IMR-90 (cell line): ENCODE measurements around the gene FGD5. TPM values are rescaled to one million over a fixed set of nuclear protein-coding genes. Genes with fewer than 3 reads are reported as not detected.

Source experiments
- ATAC-seq: fragments of 200-7000 bp; cut with Tn5 transposase; 2 replicates; pipeline ENCODE4 v1.9.1; 2020; ENCODE audit warnings: low read depth, mild to moderate bottlenecking, moderate library complexity
- BruUV-seq: library from RNA; stranded (reverse); fragments of 400-500 nt; replicated peaks from 2 replicates; lab custom pipeline; 2021; lab: Mats Ljungman, UMichigan
- CTCF ChIA-PET: fragments of 300-600 bp; formaldehyde crosslinking; extraction: SDS; loops from one replicate; lab custom pipeline; 2021; ENCODE audit warnings: antibody characterized with exemption; lab: Yijun Ruan, JAX
- POLR2A ChIA-PET: fragments of 300-600 bp; sonication (Branson Sonifier 250); formaldehyde crosslinking; loops from one replicate; lab custom pipeline; 2022; ENCODE audit warnings: antibody characterized with exemption; ENCODE audit not compliant: unreplicated experiment; lab: Charles Lee
- DNase-seq: peaks from one replicate; pipeline ENCODE4 v3.0.0; 2013
- H2AFZ ChIP-seq: replicated peaks from 2 replicates; pipeline ENCODE3; 2013; ENCODE audit warnings: low read length, mild to moderate bottlenecking; ENCODE audit not compliant: poor library complexity
- H2AK5ac ChIP-seq: 2 replicates; pipeline ENCODE4 v1.6.1; 2013; ENCODE audit warnings: low read depth, low read length, inconsistent platforms
- H2AK9ac ChIP-seq: replicated peaks from 2 replicates; pipeline ENCODE3; 2013; ENCODE audit warnings: mild to moderate bottlenecking, low read depth, low read length, moderate library complexity; ENCODE audit not compliant: poor library complexity
- H2BK120ac ChIP-seq: 2 replicates; pipeline ENCODE4 v1.6.1; 2013; ENCODE audit warnings: low read depth, low read length, inconsistent platforms
- H2BK15ac ChIP-seq: 3 replicates; pipeline ENCODE4 v1.6.1; 2013; ENCODE audit warnings: low read depth, low read length, inconsistent platforms
- H2BK20ac ChIP-seq: 2 replicates; pipeline ENCODE4 v1.6.1; 2013; ENCODE audit warnings: low read depth, mild to moderate bottlenecking, inconsistent platforms, low read length, moderate library complexity
- H2BK5ac ChIP-seq: 2 replicates; pipeline ENCODE4 v1.6.1; 2013; ENCODE audit warnings: mild to moderate bottlenecking, low read depth, low read length, inconsistent platforms; ENCODE audit not compliant: poor library complexity, severe bottlenecking
- H3K14ac ChIP-seq: replicated peaks from 2 replicates; pipeline ENCODE4 v1.6.1; 2013; ENCODE audit warnings: low read depth, low read length, inconsistent platforms
- H3K18ac ChIP-seq: 2 replicates; pipeline ENCODE4 v1.6.1; 2013; ENCODE audit warnings: low read depth, low read length, control low read depth
- H3K23ac ChIP-seq: 2 replicates; pipeline ENCODE4 v1.6.1; 2013; ENCODE audit warnings: low read depth, low read length, inconsistent platforms
- H3K27ac ChIP-seq: 2 replicates; pipeline ENCODE4 v1.5.1; 2013; ENCODE audit warnings: mild to moderate bottlenecking, control low read depth, low read length; ENCODE audit not compliant: insufficient read depth
- H3K27me3 ChIP-seq: 2 replicates; pipeline ENCODE4 v1.6.1; 2013; ENCODE audit warnings: low read length; ENCODE audit not compliant: control insufficient read depth, insufficient read depth
- H3K36me3 ChIP-seq: 2 replicates; pipeline ENCODE4 v1.6.1; 2013; ENCODE audit warnings: low read length, mixed read lengths; ENCODE audit not compliant: control insufficient read depth, insufficient read depth
- H3K4ac ChIP-seq: 2 replicates; pipeline ENCODE4 v1.6.1; 2013; ENCODE audit warnings: low read depth, low read length, inconsistent platforms
- H3K4me1 ChIP-seq: 2 replicates; pipeline ENCODE4 v1.6.1; 2013; ENCODE audit warnings: low read length, mixed read lengths; ENCODE audit not compliant: control insufficient read depth, insufficient read depth
- H3K4me2 ChIP-seq: 2 replicates; pipeline ENCODE4 v1.6.1; 2013; ENCODE audit warnings: low read depth, mild to moderate bottlenecking, control low read depth, low read length, moderate library complexity
- H3K4me3 ChIP-seq: 2 replicates; pipeline ENCODE4 v1.5.1; 2013; ENCODE audit warnings: low read depth, mild to moderate bottlenecking, control low read depth, low read length, moderate library complexity; ENCODE audit not compliant: insufficient read depth
- H3K56ac ChIP-seq: 2 replicates; pipeline ENCODE4 v1.6.1; 2013; ENCODE audit warnings: low read length, inconsistent platforms; ENCODE audit not compliant: insufficient read depth; ENCODE audit errors: extremely low read depth
- H3K79me1 ChIP-seq, 2 experiments: 2 replicates each; pipeline ENCODE4 v1.6.1; 2013; ENCODE audit warnings: low read length in 2 of 2, inconsistent platforms in 1 of 2, low read depth in 1 of 2
- H3K9ac ChIP-seq: 2 replicates; pipeline ENCODE4 v1.6.1; 2013; ENCODE audit warnings: low read depth, low read length, control low read depth
- H3K9me1 ChIP-seq: 2 replicates; pipeline ENCODE4 v1.6.1; 2013; ENCODE audit warnings: low read length, inconsistent platforms; ENCODE audit not compliant: insufficient read depth
- H3K9me3 ChIP-seq: 2 replicates; pipeline ENCODE4 v1.6.1; 2013; ENCODE audit warnings: low read length; ENCODE audit not compliant: control insufficient read depth, insufficient read depth
- H4K20me1 ChIP-seq: 2 replicates; pipeline ENCODE4 v1.6.1; 2013; ENCODE audit warnings: low read length, inconsistent platforms; ENCODE audit not compliant: insufficient read depth
- H4K5ac ChIP-seq: 2 replicates; pipeline ENCODE4 v1.6.1; 2013; ENCODE audit warnings: mild to moderate bottlenecking, low read depth, low read length, control low read depth
- H4K8ac ChIP-seq, 2 experiments: 2 replicates each; pipeline ENCODE4 v1.6.1; 2013; ENCODE audit warnings: low read depth in 2 of 2, low read length in 2 of 2, control low read depth in 1 of 2, inconsistent platforms in 1 of 2
- H4K91ac ChIP-seq: 2 replicates; pipeline ENCODE4 v1.6.1; 2013; ENCODE audit warnings: low read depth, low read length, inconsistent platforms; ENCODE audit not compliant: insufficient read depth
- BHLHE40 ChIP-seq: fragments of 150-350 bp; IDR thresholded peaks from 2 replicates; pipeline ENCODE4 v1.6.1; 2016; ENCODE audit warnings: mild to moderate bottlenecking, low read depth, low read length
- CEBPB ChIP-seq: IDR thresholded peaks from 2 replicates; pipeline ENCODE4 v1.6.1; 2012; ENCODE audit warnings: low read depth, low read length, improper control_type of control experiment
- CHD1 ChIP-seq: IDR thresholded peaks from 2 replicates; pipeline ENCODE4 v1.6.1; 2012; ENCODE audit warnings: low read depth, low read length, improper control_type of control experiment
- FOS ChIP-seq: fragments of 150-350 bp; IDR thresholded peaks from 2 replicates; pipeline ENCODE4 v1.6.1; 2016; ENCODE audit warnings: low read depth, low read length
- MAFK ChIP-seq: IDR thresholded peaks from 2 replicates; pipeline ENCODE4 v1.6.1; 2012; ENCODE audit warnings: low read depth, low read length, improper control_type of control experiment
- MAZ ChIP-seq: IDR thresholded peaks from 2 replicates; pipeline ENCODE4 v1.6.1; 2012; ENCODE audit warnings: low read depth, mild to moderate bottlenecking, low read length, improper control_type of control experiment, moderate library complexity, borderline replicate concordance
- MXI1 ChIP-seq: IDR thresholded peaks from 2 replicates; pipeline ENCODE4 v1.6.1; 2012; ENCODE audit warnings: low read depth, mild to moderate bottlenecking, low read length, moderate library complexity, borderline replicate concordance
- NFE2L2 ChIP-seq: fragments of 150-350 bp; IDR thresholded peaks from 2 replicates; pipeline ENCODE4 v1.6.1; 2016; ENCODE audit warnings: low read depth, mild to moderate bottlenecking, low read length
- POLR2A ChIP-seq: IDR thresholded peaks from 2 replicates; pipeline ENCODE4 v1.6.1; 2012; ENCODE audit warnings: mild to moderate bottlenecking, low read depth, low read length
- RAD21 ChIP-seq: IDR thresholded peaks from 2 replicates; pipeline ENCODE4 v1.6.1; 2012; ENCODE audit warnings: low read length, improper control_type of control experiment
- RCOR1 ChIP-seq: IDR thresholded peaks from 2 replicates; pipeline ENCODE4 v1.6.1; 2012; ENCODE audit warnings: mild to moderate bottlenecking, low read length, improper control_type of control experiment; ENCODE audit not compliant: insufficient replicate concordance
- RFX5 ChIP-seq: IDR thresholded peaks from 2 replicates; pipeline ENCODE4 v1.8.0; 2012; ENCODE audit warnings: low read depth, mild to moderate bottlenecking, low read length, moderate library complexity
- SMC3 ChIP-seq: fragments of 150-350 bp; IDR thresholded peaks from 2 replicates; pipeline ENCODE4 v1.6.1; 2016; ENCODE audit warnings: low read depth, mild to moderate bottlenecking, antibody characterized with exemption, low read length, moderate library complexity
- WGBS, 2 experiments: methylation state at CpG; one replicate each; pipeline versions ENCODE4 v1.1.5 to v1.1.7; 2013; ENCODE audit warnings: missing lambda C conversion rate in 2 of 2; ENCODE audit not compliant: insufficient read length in 1 of 2; ENCODE audit errors: extremely low coverage in 2 of 2; 5-methylcytosine and 5-hydroxymethylcytosine counted together
- dilution Hi-C: fragments of 300-500 bp; cut with HindIII; formaldehyde crosslinking; loops from one replicate; pipeline ENCODE4 v1.14.3; 2018; ENCODE audit warnings: low sequenced_read_pairs; ENCODE audit not compliant: unreplicated experiment
- in situ Hi-C: fragments of 300-500 bp; cut with MboI; formaldehyde crosslinking; loops from 3 replicates; pipeline ENCODE4 v1.14.3; 2019; ENCODE audit warnings: low sequenced_read_pairs, inconsistent platforms, mixed read lengths
- intact Hi-C: fragments of 100-400 bp; cut with micrococcal nuclease; formaldehyde crosslinking; loops from 2 replicates; pipeline ENCODE4 v1.10.0; 2022
- polyA plus RNA-seq, 3 experiments: library from polyadenylated mRNA; depleted of rRNA; stranded (reverse); fragments of >200 nt; gene quantifications; 2 replicates each; pipeline ENCODE4 v1.2.3, GENCODE V29; 2012; ENCODE audit warnings: low replicate concordance in 1 of 3
- total RNA-seq: library from RNA; depleted of rRNA; stranded (reverse); fragments of >200 nt; gene quantifications from 2 replicates; pipeline ENCODE4 v1.2.3, GENCODE V29; 2012
- TF ChIP-seq, protein P1 (sequence below): fragments of 150-350 bp; IDR thresholded peaks from 2 replicates; pipeline ENCODE4 v1.6.1; 2016; ENCODE audit warnings: low read depth, mild to moderate bottlenecking, low read length, moderate library complexity, borderline replicate concordance
- TF ChIP-seq, protein P2 (sequence below): fragments of 150-350 bp; IDR thresholded peaks from 2 replicates; pipeline ENCODE4 v1.6.1; 2017; ENCODE audit warnings: mild to moderate bottlenecking, antibody characterized with exemption, low read length, low read depth

FGD5 gene
- total and polyA plus RNA-seq, 2 of the 4 experiments (the other 2 are of a cell fraction) = not detected

DNA sequence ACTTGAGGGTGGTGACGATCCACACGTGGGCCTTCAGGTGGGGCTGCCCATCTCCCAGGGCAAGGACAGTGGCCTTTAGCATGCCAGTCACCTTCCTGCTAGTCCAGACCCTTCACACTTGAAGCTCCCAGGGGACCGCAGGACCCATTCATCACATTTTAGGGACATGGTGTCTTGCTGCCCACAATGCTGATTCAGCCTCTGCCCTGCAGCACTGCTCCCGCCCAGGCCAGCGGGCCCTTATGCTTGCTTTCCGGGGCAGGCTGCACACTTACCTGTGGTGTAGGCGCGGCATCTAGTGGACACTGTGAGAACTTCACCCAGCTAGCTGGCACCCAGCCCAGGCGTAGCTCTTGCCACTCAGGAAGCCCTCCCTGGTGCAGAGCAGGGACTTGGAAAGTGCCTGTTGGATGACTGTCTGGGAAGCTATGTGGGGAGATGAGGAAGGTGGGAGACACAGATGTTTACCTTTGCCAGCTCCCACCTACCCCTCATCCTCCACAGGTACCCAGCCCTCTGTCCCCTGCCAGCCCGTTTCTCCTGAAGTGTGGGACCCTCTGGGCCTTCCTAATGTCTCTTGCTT, 102.4 kb downstream of the FGD5 start:
- no peak overlapping the region for H4K91ac ChIP-seq
- peak overlapping the region; percentile 78 for H2AFZ ChIP-seq
- no peak overlapping the region for H4K5ac ChIP-seq
- no peaks in the 10 kb centered on the region for H3K9me1 ChIP-seq
- H3K27me3 ChIP-seq = peaks cover 13% of the 10 kb centered on the region
- no peak overlapping the region for H3K4ac ChIP-seq
- dilution Hi-C loops = no loop called here
- no peak overlapping the region for H3K23ac ChIP-seq
- no peak overlapping the region for H3K56ac ChIP-seq
- peak overlapping the region; percentile 60 for H2AK9ac ChIP-seq
- H3K9me3 ChIP-seq = no peaks in the 10 kb centered on the region
- in situ Hi-C loops = loop anchor here (5.0 to 10.0 kb wide), 2 partner anchors 249 to 416 kb away; no protein-coding TSS in a partner anchor
- no peak overlapping the region for H3K4me2 ChIP-seq
- no TSS peak for BruUV-seq
- no peak overlapping the region for H2BK15ac ChIP-seq
- WGBS, 2 experiments = 0% methylated on average over 3 of the region's 10 CpGs; no CpG with 5 or more reads in 1 of the 2 experiments
- no peak overlapping the region for H3K9ac ChIP-seq
- peak; percentile 94 for ATAC-seq
- H2BK5ac ChIP-seq = no peak overlapping the region
- no peak overlapping the region for H2BK20ac ChIP-seq
- no peaks in the 10 kb centered on the region for H4K20me1 ChIP-seq
- H3K4me1 ChIP-seq = peaks cover 2% of the 10 kb centered on the region; the same call in 1 of the 2 replicates
- no peak overlapping the region for H3K27ac ChIP-seq
- POLR2A ChIA-PET = no interaction called here
- CTCF ChIA-PET = interaction anchor here (0.5 to 3.0 kb wide), 8 partner anchors 144 to 1025 kb away, joined by 3 to 30 read pairs (median 3); partner anchors contain the start of genes C3orf20 and MRPS25
- DNase-seq = peak; percentile 82
- H2BK120ac ChIP-seq = no peak overlapping the region
- intact Hi-C loops = loop anchor here (1.0 to 5.0 kb wide), 6 partner anchors 130 to 1264 kb away; no protein-coding TSS in a partner anchor
- H3K79me1 ChIP-seq = no peaks in the 10 kb centered on the region
- no peak overlapping the region for H3K4me3 ChIP-seq
- no peak overlapping the region for H3K14ac ChIP-seq
- H4K8ac ChIP-seq = 0 out of 4 replicates have a peak overlapping the region, but pooled peaks of 1 of the 2 experiments have one; percentile 34
- no peaks in the 10 kb centered on the region for H3K36me3 ChIP-seq
- H2AK5ac ChIP-seq = no peak overlapping the region
- H3K18ac ChIP-seq = no peak overlapping the region
- peak; percentile 70 for TF ChIP-seq SMC3
- TF ChIP-seq NFE2L2 = no peak
- TF ChIP-seq, protein P1, sequence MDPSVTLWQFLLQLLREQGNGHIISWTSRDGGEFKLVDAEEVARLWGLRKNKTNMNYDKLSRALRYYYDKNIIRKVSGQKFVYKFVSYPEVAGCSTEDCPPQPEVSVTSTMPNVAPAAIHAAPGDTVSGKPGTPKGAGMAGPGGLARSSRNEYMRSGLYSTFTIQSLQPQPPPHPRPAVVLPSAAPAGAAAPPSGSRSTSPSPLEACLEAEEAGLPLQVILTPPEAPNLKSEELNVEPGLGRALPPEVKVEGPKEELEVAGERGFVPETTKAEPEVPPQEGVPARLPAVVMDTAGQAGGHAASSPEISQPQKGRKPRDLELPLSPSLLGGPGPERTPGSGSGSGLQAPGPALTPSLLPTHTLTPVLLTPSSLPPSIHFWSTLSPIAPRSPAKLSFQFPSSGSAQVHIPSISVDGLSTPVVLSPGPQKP = no peak
- no peak for TF ChIP-seq RFX5
- no peak for TF ChIP-seq CEBPB
- peak; percentile 76 for TF ChIP-seq MAFK
- TF ChIP-seq POLR2A = no peak
- no peak for TF ChIP-seq BHLHE40
- no peak for TF ChIP-seq CHD1
- TF ChIP-seq RCOR1 = no peak
- peak; percentile 39; the same call in 1 of the 2 replicates for TF ChIP-seq MAZ
- TF ChIP-seq, protein P2, sequence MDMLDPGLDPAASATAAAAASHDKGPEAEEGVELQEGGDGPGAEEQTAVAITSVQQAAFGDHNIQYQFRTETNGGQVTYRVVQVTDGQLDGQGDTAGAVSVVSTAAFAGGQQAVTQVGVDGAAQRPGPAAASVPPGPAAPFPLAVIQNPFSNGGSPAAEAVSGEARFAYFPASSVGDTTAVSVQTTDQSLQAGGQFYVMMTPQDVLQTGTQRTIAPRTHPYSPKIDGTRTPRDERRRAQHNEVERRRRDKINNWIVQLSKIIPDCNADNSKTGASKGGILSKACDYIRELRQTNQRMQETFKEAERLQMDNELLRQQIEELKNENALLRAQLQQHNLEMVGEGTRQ = no peak
- peak; percentile 96 for TF ChIP-seq RAD21
- no peak for TF ChIP-seq MXI1
- TF ChIP-seq FOS = no peak
